ENCODE measurements around the gene EN2. TPM values are rescaled to one million over a fixed set of nuclear protein-coding genes. Genes with fewer than 3 reads are reported as not detected.

The EN2 gene
- polyA plus RNA-seq, 12 donors: 0.35 to 1.1 (median 0.80) TPM; not detected in 2

GRCh38 chr7:155450558-155450969 is 7.4 kb upstream of the EN2 start:
- DNase-seq: no peak

GRCh38 chr7:155450970-155451801 is 6.7 kb upstream of the EN2 start:
- no peak for DNase-seq

- no peak for DNase-seq
These were observed 6.1 kb upstream of the EN2 start for GRCh38 chr7:155451840-155452239.

GRCh38 chr7:155452505-155453295 is 5.2 kb upstream of the EN2 start:
- no peak for DNase-seq

GRCh38 chr7:155453296-155454182 is 4.4 kb upstream of the EN2 start:
- no peak for DNase-seq

- no peak for DNase-seq
These were observed 3.5 kb upstream of the EN2 start for GRCh38 chr7:155454183-155455112.

- no peak for DNase-seq
These were observed 2.7 kb upstream of the EN2 start for GRCh38 chr7:155455132-155455693.

GRCh38 chr7:155455776-155456737 is 1.9 kb upstream of the EN2 start:
- DNase-seq: no peak

- peak; percentile 82 for DNase-seq
These were observed 988 bp upstream of the EN2 start for GRCh38 chr7:155456738-155457543.

- no peak for DNase-seq
These were observed 302 bp upstream of the EN2 start for GRCh38 chr7:155457544-155458110.

- DNase-seq: no peak
These were observed 1.2 kb downstream of the EN2 start for GRCh38 chr7:155458878-155459699.

- no peak for DNase-seq
These were observed 2.0 kb downstream of the EN2 start for GRCh38 chr7:155459700-155460461.

- no peak for DNase-seq
These were observed 3.1 kb downstream of the EN2 start for GRCh38 chr7:155460926-155461613.

- DNase-seq: no peak
These were observed 3.7 kb downstream of the EN2 start for GRCh38 chr7:155461631-155462030.

GRCh38 chr7:155462163-155462735 is 4.3 kb downstream of the EN2 start:
- DNase-seq: no peak

All from muscle of arm (tissue), 12 donors.